ENCODE results near the gene GKAP1.
A peak's percentile ranks its signal among the peaks of the same experiment; 100 is the strongest.

DNA sequence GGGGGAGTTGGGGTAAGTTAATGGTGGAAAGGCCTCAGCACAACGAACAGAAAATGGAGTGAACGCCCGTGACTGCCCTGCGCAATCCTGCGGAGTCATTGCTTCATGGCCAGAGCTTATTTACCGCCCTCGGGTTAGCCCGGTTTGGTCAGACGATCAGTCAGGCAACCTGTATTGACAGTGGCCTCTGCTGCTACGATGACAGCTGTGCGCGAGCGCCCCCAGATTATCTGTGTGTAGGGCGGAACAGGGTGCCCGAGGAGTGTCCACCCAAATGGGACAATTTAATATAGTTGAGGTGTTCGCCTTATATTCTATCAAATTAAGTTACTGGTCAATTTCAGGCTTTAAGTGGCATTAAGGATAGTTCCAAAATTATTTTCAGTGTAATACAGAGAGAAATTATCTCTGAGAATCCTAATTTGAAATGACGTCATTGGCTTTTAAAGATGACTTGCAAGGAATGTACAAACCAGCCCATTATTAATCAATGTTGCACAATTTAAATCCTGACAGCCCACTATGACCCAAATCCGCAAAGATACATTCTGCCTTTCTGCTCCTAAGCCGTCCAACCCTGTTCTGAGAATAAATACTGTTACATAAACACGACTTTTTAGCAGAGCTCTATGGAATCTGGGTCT, 108.9 kb downstream of the GKAP1 start:
- peak in 1 of 2 donors; percentile 36 for TF ChIP-seq CTCF (conservative IDR thresholded peaks at IDR 0.05 in 1 of 2, IDR thresholded peaks at IDR 0.05 in 1 of 2; ENCODE audit: extremely low read depth in 1 of 2, insufficient read depth in 1 of 2, low read depth in 1 of 2, low read length in 2 of 2)
- TF ChIP-seq EZH2 (IDR thresholded peaks at IDR 0.05; ENCODE audit: borderline replicate concordance, low read length) = no peak
